Ovary (tissue), 9 donors: ENCODE results near the gene DGCR6L. TPM values are rescaled to one million over a fixed set of nuclear protein-coding genes. Genes with fewer than 3 reads are reported as not detected.
"Not testable (repeated sequence)": the region's sequence is repeated elsewhere in the genome, so short reads cannot be mapped to it uniquely, and the experiment has no call there.

Source experiments
- DNase-seq, 5 donors: peaks; one replicate each; pipeline ENCODE4 v3.0.0-alpha.2; 2019 to 2020
- H3K27ac ChIP-seq, 2 donors: fragments of 200-600 bp; one replicate each; pipeline versions ENCODE4 v1.5.1 to v1.8.0; 2019 to 2022
- H3K27me3 ChIP-seq: fragments of 200-600 bp; one replicate; pipeline ENCODE4 v1.8.0; 2022
- H3K36me3 ChIP-seq: fragments of 200-600 bp; sonication (generic); one replicate; pipeline ENCODE4 v1.5.1; 2019
- H3K4me1 ChIP-seq: one replicate; pipeline ENCODE4 v1.8.1; 2013; ENCODE audit warnings: mild to moderate bottlenecking, moderate library complexity; ENCODE audit not compliant: insufficient read depth
- H3K4me3 ChIP-seq: fragments of 200-600 bp; sonication (generic); one replicate; pipeline ENCODE4 v1.5.1; 2017
- H3K9me3 ChIP-seq, 2 donors: fragments of 200-600 bp in 1 of 2; sonication (generic) in 1 of 2; one replicate each; pipeline versions ENCODE4 v1.5.1 to v1.8.1; 2013 to 2019; ENCODE audit warnings: mild to moderate bottlenecking in 1 of 2, moderate library complexity in 1 of 2
- CTCF ChIP-seq, 3 donors: fragments of 450-650 bp in 2 of 3; fragments of 200-600 bp in 1 of 3; IDR thresholded peaks; one replicate each; pipeline versions ENCODE4 v1.5.1 to v1.8.0; 2016 to 2022; ENCODE audit warnings: antibody characterized with exemption in 3 of 3, mild to moderate bottlenecking in 1 of 3
- EP300 ChIP-seq: sonication (generic); formaldehyde crosslinking; IDR thresholded peaks from one replicate; pipeline ENCODE4 v1.6.1; 2017; ENCODE audit warnings: antibody characterized with exemption
- POLR2A ChIP-seq: fragments of 450-650 bp; IDR thresholded peaks from one replicate; pipeline ENCODE4 v1.6.1; 2017; ENCODE audit warnings: antibody characterized with exemption, mild to moderate bottlenecking, moderate library complexity
- WGBS, 3 donors: extraction: QIAGEN DNeasy Blood & Tissue Kit in 1 of 3; methylation state at CpG; one replicate each; pipeline versions ENCODE4 v1.1.5 to v1.1.7; 2013 to 2017; 5-methylcytosine and 5-hydroxymethylcytosine counted together
- intact Hi-C, 4 donors: fragments of 100-400 bp; cut with DNase I; formaldehyde crosslinking; loops; one replicate each; pipeline versions ENCODE4 v1.11.0 to v1.15.1; 2022 to 2023
- polyA plus RNA-seq, 2 donors: library from polyadenylated mRNA; stranded (reverse); fragments of 200-250 nt in 1 of 2; fragments of 350-450 nt in 1 of 2; fragmentation: Illumina TruSeq in 1 of 2; extraction: RNeasy Lipid Tissue Mini Kit (QIAGEN cat#74804) in 1 of 2; gene quantifications; one replicate each; pipeline ENCODE4 v1.2.3, GENCODE V29; 2013 to 2014
- total RNA-seq, 7 donors: library from RNA; depleted of rRNA in 2 of 7; stranded (reverse); fragments of >200 nt in 2 of 7; fragmentation: NEBNext Ultra II Directional in 3 of 7; extraction: Animal tissue kit (Norgen Biotek cat#: 25700) in 3 of 7; gene quantifications; one replicate each; pipeline versions ENCODE4 v1.1.0 to v1.2.4, GENCODE V29; 2016 to 2023
- donor health status: DM: no; HTN: no; CAD: no; lungs with moderate emphysema.
- donor health status: DM: no; HTN: no; CAD: no.
- donor health status: Bipolar disorder and iron deficiency.
- donor health status: DM: yes; HTN: yes; CAD: no.
- donor health status: DM: no; HTN: no; CAD: no.
- donor health status: DM: yes; HTN: yes; CAD: no.

DGCR6L gene
- total and polyA plus RNA-seq, 9 donors = 1.9 to 69.5 (median 40.8) TPM

DNA sequence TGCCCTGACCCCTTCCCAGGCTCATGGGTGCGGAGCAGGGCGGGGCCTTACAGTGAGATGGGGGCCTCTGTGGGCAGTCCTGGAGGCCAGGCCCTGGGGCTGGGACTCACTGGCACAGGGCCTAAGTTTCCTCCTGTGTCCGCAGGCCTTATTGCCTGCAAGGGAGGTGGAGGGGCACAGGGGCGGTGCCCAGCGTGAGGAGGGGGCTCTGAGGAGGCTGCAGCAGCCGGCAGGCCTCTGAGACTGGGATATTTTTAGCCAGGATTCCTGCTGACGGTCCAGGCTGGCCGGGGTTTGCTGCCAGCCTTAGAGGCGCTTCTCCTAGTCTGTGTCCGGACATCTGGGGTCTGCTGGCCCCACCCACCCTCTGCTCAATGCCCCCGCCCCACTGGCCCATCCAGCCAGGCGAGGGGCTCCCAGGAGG, 46.1 kb downstream of the DGCR6L start:
- no peak overlapping the region for H3K4me3 ChIP-seq
- H3K9me3 ChIP-seq = no peaks in the 10 kb centered on the region
- no peak for DNase-seq
- H3K36me3 ChIP-seq = no peaks in the 10 kb centered on the region
- H3K27ac ChIP-seq = no peak overlapping the region
- 43 to 47% (median 45%) methylated on average over 9 to 12 of the region's 12 CpGs for WGBS, 3 donors
- intact Hi-C loops = no loop called here
- no peak for TF ChIP-seq EP300
- no peaks in the 10 kb centered on the region for H3K27me3 ChIP-seq
- no peaks in the 10 kb centered on the region for H3K4me1 ChIP-seq

GRCh38 chr22:20272700-20273099, 47.2 kb downstream of the DGCR6L start:
- H3K27ac ChIP-seq = no peak overlapping the region
- H3K27me3 ChIP-seq = no peaks in the 10 kb centered on the region
- no peak for DNase-seq
- H3K36me3 ChIP-seq = no peaks in the 10 kb centered on the region
- TF ChIP-seq CTCF (IDR thresholded peaks at IDR 0.05) = no peak
- no peak for TF ChIP-seq EP300
- TF ChIP-seq POLR2A = no peak
- intact Hi-C loops = no loop called here
- peaks cover under 1% of the 10 kb centered on the region for H3K4me1 ChIP-seq
- no peak overlapping the region for H3K4me3 ChIP-seq
- H3K9me3 ChIP-seq = no peaks in the 10 kb centered on the region
- WGBS, 3 donors = 78 to 87% (median 82%) methylated on average over 10 to 13 of the region's 13 CpGs

- H3K4me3 ChIP-seq = no peak overlapping the region
- DNase-seq = no peak
- peaks cover 4% of the 10 kb centered on the region for H3K4me1 ChIP-seq
- no peaks in the 10 kb centered on the region for H3K9me3 ChIP-seq
- H3K27me3 ChIP-seq = no peaks in the 10 kb centered on the region
- no peaks in the 10 kb centered on the region for H3K36me3 ChIP-seq
- no peak for TF ChIP-seq CTCF (IDR thresholded peaks at IDR 0.05)
- no peak for TF ChIP-seq POLR2A
- no peak for TF ChIP-seq EP300
- WGBS, 3 donors = 88 to 90% (median 89%) methylated on average over 9 of the region's 9 CpGs
- intact Hi-C loops = no loop called here
- no peak overlapping the region for H3K27ac ChIP-seq
Measured at GRCh38 chr22:20272174-20272573, 47.7 kb downstream of the DGCR6L start.

DNA sequence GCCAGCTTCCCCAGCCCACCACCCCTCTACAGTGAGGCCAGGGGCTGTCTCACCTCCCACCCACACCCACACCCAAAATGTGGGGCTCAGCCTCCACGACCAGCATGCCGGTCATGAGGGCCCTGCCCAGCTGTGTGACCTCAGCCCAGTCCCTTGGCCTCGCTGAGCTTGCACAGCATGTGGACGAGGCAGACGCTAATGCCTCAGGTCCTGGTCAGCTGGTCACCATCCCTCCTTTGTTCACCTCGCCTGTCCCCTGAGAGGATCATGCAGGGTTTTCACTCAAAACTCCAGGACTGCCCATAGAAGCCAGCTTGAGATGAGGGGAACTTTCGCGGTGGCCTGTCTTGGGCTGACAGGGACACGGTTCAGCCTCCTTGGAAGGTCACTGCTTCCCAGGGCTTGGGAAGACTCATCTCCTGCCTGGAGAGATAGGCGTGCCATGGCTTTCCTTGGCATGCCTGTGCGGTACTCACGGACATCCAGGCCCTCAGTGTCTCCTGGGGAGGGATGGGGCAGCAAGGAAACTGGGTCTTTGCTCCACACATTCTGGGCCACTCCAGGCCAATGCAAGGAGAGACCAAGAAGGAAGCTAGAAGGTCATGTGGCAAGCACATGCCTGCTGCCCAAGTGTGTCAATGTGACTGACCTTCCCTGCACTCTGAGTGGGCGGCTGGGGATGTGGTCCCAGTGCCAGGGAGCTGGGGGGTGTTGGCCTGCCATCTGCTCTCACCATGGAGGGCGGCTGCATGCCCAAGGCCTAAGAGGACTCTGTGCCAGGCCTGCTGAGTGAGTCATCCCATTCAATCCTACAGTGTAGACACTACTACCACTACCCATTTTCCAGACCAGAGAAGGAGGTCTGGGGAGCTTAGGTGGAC, 48.5 kb downstream of the DGCR6L start:
- intact Hi-C loops = no loop called here

GRCh38 chr22:20270190-20271113, 49.4 kb downstream of the DGCR6L start:
- H3K4me1 ChIP-seq, H3K27ac ChIP-seq, DNase-seq, H3K4me3 ChIP-seq, H3K36me3 ChIP-seq, intact Hi-C loops, H3K9me3 ChIP-seq, H3K27me3 ChIP-seq: not testable (repeated sequence)
- WGBS, 3 donors = 58 to 70% (median 68%) methylated on average over 17 to 23 of the region's 23 CpGs

More for the DNA sequence above, 48.5 kb downstream of the DGCR6L start:
- H3K36me3 ChIP-seq = no peaks in the 10 kb centered on the region
- H3K4me1 ChIP-seq = peaks cover 5% of the 10 kb centered on the region
- no peaks in the 10 kb centered on the region for H3K27me3 ChIP-seq
- no peak overlapping the region for H3K27ac ChIP-seq
- TF ChIP-seq CTCF (IDR thresholded peaks at IDR 0.05) (no peak), EP300 (no peak), POLR2A (no peak)
- no peaks in the 10 kb centered on the region for H3K9me3 ChIP-seq
- WGBS, 3 donors = 78 to 93% (median 81%) methylated on average over 11 to 13 of the region's 14 CpGs
- no peak overlapping the region for H3K4me3 ChIP-seq
- DNase-seq = no peak

DNA sequence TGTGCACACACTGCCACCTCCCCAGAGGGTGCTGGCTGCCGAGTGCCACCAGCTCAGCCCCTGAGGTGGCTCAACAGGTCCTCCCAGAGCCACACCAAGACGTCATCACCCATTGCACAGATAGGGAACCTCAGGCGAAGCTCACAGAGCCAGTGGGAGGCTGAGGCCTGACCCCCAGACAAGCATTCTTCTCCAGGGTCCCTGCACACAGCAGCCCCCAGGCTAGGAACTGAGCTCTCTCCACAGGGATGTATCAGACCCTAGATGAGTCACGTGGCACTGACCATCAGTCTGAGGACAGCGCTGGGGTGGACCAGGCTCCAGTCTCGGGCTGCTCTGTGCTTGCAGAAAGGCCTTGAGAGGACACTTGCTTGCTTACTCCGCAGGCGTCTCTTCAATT, 50.2 kb downstream of the DGCR6L start:
- WGBS, 3 donors = 88 to 97% (median 96%) methylated on average over 6 to 8 of the region's 8 CpGs

DNA sequence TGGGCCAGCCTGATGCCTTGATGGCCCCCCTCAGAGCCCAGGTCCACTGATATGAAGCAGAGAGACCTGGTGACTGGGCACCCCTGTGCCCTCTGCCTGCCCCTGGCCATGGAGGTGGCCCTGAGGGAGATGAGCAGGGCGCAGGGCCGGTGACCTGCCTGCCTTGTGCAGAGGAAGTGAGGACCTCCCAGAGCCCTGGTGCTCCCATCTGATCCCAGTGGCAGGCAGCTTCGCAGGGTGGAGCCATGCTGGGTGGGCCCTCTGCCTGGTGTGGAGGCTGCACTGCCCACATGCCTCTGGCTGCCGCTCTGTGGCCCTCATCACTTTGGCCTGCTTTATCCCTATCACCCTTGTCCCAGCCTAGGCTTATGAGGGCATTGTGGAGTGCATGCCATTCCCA, 50.7 kb downstream of the DGCR6L start:
- H3K4me3 ChIP-seq, H3K36me3 ChIP-seq, H3K9me3 ChIP-seq, H3K4me1 ChIP-seq, H3K27me3 ChIP-seq, H3K27ac ChIP-seq, DNase-seq: not testable (repeated sequence)
- 85 to 90% methylated on average over 4 of the region's 4 CpGs; no CpG with 5 or more reads in 1 of the 3 donors for WGBS, 3 donors
- intact Hi-C loops = loop anchor here in 3 of 4 donors (2.0 to 5.0 kb wide), 2 partner anchors 112 kb away; no protein-coding TSS in a partner anchor

More for the DNA sequence above, 50.2 kb downstream of the DGCR6L start:
- intact Hi-C loops = loop anchor here in 3 of 4 donors (2.0 to 5.0 kb wide), 2 partner anchors 112 to 113 kb away; no protein-coding TSS in a partner anchor
- not testable (repeated sequence) for H3K27ac ChIP-seq, H3K36me3 ChIP-seq, DNase-seq, H3K27me3 ChIP-seq, H3K9me3 ChIP-seq, H3K4me3 ChIP-seq, H3K4me1 ChIP-seq
